Neural crest cell (in vitro differentiated cells): ENCODE measurements around the gene TRABD2B. TPM values are rescaled to one million over a fixed set of nuclear protein-coding genes. Genes with fewer than 3 reads are reported as not detected.

ENCODE experiments used
- DNase-seq: peaks from one replicate; pipeline ENCODE4 v3.0.0; 2021; ENCODE audit warnings: low read depth, mixed read lengths, low spot score
- H3K27ac Mint-ChIP-seq: one replicate; pipeline ENCODE4 v1.8.0; 2021; ENCODE audit warnings: mild to moderate bottlenecking, mixed read lengths; ENCODE audit not compliant: unreplicated experiment
- H3K27me3 Mint-ChIP-seq: 2 replicates; pipeline ENCODE4 v1.8.0; 2021; ENCODE audit warnings: low read depth, mild to moderate bottlenecking, mixed read lengths
- H3K36me3 Mint-ChIP-seq: 2 replicates; pipeline ENCODE4 v1.8.0; 2021; ENCODE audit warnings: low read depth, mild to moderate bottlenecking, mixed read lengths
- H3K4me1 Mint-ChIP-seq: 2 replicates; pipeline ENCODE4 v1.8.0; 2021; ENCODE audit warnings: mixed read lengths
- H3K4me3 Mint-ChIP-seq: one replicate; pipeline ENCODE4 v1.8.0; 2021; ENCODE audit warnings: mild to moderate bottlenecking, mixed read lengths
- H3K9me3 Mint-ChIP-seq: 2 replicates; pipeline ENCODE4 v1.8.0; 2021; ENCODE audit warnings: mixed read lengths
- total RNA-seq: library from RNA; stranded (reverse); gene quantifications from 2 replicates; pipeline ENCODE4 v1.2.1, GENCODE V29; 2021
- TF ChIP-seq, protein P1 (sequence below): fragments of 200-600 bp; sonication (generic); conservative IDR thresholded peaks from 2 replicates; pipeline ENCODE4 v1.5.0; 2021; ENCODE audit warnings: antibody characterized with exemption, mild to moderate bottlenecking

The TRABD2B gene
- total RNA-seq, 1 donor from 2014 or later = 0.49 TPM

GRCh38 chr1:47935163-47935562, 62.0 kb downstream of the TRABD2B start:
- TF ChIP-seq, protein P1, sequence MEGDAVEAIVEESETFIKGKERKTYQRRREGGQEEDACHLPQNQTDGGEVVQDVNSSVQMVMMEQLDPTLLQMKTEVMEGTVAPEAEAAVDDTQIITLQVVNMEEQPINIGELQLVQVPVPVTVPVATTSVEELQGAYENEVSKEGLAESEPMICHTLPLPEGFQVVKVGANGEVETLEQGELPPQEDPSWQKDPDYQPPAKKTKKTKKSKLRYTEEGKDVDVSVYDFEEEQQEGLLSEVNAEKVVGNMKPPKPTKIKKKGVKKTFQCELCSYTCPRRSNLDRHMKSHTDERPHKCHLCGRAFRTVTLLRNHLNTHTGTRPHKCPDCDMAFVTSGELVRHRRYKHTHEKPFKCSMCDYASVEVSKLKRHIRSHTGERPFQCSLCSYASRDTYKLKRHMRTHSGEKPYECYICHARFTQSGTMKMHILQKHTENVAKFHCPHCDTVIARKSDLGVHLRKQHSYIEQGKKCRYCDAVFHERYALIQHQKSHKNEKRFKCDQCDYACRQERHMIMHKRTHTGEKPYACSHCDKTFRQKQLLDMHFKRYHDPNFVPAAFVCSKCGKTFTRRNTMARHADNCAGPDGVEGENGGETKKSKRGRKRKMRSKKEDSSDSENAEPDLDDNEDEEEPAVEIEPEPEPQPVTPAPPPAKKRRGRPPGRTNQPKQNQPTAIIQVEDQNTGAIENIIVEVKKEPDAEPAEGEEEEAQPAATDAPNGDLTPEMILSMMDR = no peak
- H3K9me3 Mint-ChIP-seq = no peaks in the 10 kb centered on the region
- DNase-seq = no peak
- no peaks in the 10 kb centered on the region for H3K4me1 Mint-ChIP-seq
- H3K4me3 Mint-ChIP-seq = no peak overlapping the region
- no peaks in the 10 kb centered on the region for H3K36me3 Mint-ChIP-seq
- H3K27ac Mint-ChIP-seq = no peak overlapping the region
- peaks cover 12% of the 10 kb centered on the region for H3K27me3 Mint-ChIP-seq

DNA sequence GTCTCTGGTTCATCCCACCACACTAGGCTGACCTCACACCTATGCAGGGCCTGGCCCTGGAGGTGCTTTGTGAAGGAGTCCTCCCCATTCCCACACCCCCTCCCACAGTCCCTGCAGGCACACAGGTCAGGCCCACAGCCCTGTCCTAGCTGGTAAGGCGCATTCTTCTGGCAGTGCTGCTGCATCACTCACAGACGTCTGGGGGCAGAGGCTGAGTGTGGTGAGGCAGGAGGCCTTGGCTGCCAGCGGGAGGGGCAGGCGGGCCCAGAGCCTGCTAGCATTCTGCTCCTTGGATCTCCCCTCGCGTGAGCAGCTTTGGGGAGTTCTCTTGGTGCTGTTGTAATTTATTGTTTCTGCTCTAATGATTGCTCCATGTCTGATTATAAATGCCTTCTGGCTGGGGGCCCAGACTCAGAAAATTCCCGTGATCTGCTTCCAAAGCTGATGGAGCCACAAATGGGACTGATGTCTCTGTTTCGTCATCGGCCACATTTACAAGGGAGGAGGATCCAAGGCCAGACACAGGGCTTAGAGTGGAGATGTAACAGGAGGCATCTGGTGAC, 62.9 kb downstream of the TRABD2B start:
- DNase-seq = no peak

DNA sequence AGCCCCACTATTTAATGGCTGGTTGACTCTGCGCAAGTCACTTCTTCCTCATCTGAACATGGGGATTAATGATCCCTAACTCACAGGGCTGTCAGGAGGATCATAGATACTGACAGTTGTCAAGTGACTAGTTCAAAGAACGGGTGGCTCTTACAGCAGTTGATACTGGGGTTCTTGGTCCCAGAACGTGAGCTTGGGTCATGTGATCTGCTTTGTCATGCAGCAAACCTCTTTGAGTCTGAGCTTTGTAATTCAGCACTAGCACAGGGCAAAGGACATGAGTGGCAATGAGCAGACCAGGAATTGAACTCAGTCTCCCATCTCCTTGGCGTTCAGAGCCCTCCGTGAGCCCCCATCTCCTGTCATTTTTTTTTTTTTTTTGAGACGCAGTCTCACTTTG, 64.4 kb downstream of the TRABD2B start:
- Mint-ChIP-seq H3K27me3 (peaks cover 4% of the 10 kb centered on the region), H3K36me3 (no peaks in the 10 kb centered on the region), H3K9me3 (no peaks in the 10 kb centered on the region), H3K4me1 (no peaks in the 10 kb centered on the region), H3K27ac (no peak overlapping the region), H3K4me3 (no peak overlapping the region)
- TF ChIP-seq, protein P1 = no peak
- no peak for DNase-seq

More for the DNA sequence above, 62.9 kb downstream of the TRABD2B start:
- H3K9me3 Mint-ChIP-seq = no peaks in the 10 kb centered on the region
- no peak overlapping the region for H3K27ac Mint-ChIP-seq
- TF ChIP-seq, protein P1 = no peak
- H3K36me3 Mint-ChIP-seq = no peaks in the 10 kb centered on the region
- H3K27me3 Mint-ChIP-seq = peaks cover 8% of the 10 kb centered on the region
- H3K4me1 Mint-ChIP-seq = no peaks in the 10 kb centered on the region
- H3K4me3 Mint-ChIP-seq = no peak overlapping the region

GRCh38 chr1:47931395-47931794, 65.8 kb downstream of the TRABD2B start:
- peaks cover 8% of the 10 kb centered on the region for H3K27me3 Mint-ChIP-seq
- DNase-seq = no peak
- no peaks in the 10 kb centered on the region for H3K9me3 Mint-ChIP-seq
- TF ChIP-seq, protein P1 = no peak
- no peaks in the 10 kb centered on the region for H3K4me1 Mint-ChIP-seq
- H3K36me3 Mint-ChIP-seq = no peaks in the 10 kb centered on the region
- no peak overlapping the region for H3K4me3 Mint-ChIP-seq
- H3K27ac Mint-ChIP-seq = no peak overlapping the region

DNA sequence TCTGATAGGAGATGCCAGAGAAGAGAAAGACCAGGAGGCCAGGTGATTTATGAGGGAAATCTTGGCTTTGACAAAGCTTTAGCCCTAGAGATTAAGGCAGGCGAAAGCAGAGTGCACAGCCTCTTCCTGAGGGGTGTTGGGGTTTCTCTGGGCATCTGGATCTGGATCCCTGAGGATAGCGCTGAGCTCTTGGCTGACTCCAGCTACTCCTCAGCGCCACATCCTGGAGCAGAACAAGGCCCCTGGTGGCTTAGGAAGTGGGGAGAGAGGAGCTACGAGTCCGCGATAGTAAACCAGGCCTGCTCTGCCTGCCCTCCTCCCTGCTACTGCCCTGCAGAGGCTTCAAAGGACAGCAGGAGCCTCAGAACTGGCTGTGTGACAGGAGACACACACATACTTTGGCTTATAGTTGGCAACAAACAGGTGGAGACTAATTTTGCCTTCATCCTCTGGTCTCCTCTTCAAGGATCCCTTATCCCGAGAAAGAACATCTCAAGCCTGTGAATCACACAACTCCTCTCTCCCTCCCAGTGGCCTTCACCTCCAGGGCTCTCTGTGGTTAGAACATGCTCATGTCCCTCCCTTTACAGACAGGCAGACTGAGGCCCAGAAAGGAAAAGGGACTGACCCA, 66.9 kb downstream of the TRABD2B start:
- no peaks in the 10 kb centered on the region for H3K36me3 Mint-ChIP-seq
- H3K27ac Mint-ChIP-seq = no peak overlapping the region
- no peaks in the 10 kb centered on the region for H3K4me1 Mint-ChIP-seq
- TF ChIP-seq, protein P1 = no peak
- peaks cover 8% of the 10 kb centered on the region for H3K27me3 Mint-ChIP-seq
- H3K4me3 Mint-ChIP-seq = no peak overlapping the region
- H3K9me3 Mint-ChIP-seq = no peaks in the 10 kb centered on the region
- no peak for DNase-seq
